ENCODE measurements around the gene MZT1.

Gene MZT1

GRCh38 chr13:72716776-72717175, 10.7 kb downstream of the MZT1 start:
- Histone ChIP-seq H3K9me3 (ENCODE audit: control insufficient read depth, insufficient read depth, low read length) (peaks cover 5% of the 10 kb centered on the region; the same call in 1 of the 2 replicates), H3K4me3 (ENCODE audit: low read length) (no peak overlapping the region), H3K4me1 (ENCODE audit: control insufficient read depth, low read length) (no peaks in the 10 kb centered on the region), H3K27me3 (ENCODE audit: control insufficient read depth, low read length) (no peaks in the 10 kb centered on the region), H3K4me2 (ENCODE audit: low read length) (no peak overlapping the region), H4K20me1 (ENCODE audit: control insufficient read depth, insufficient read depth, low read depth, low read length) (no peaks in the 10 kb centered on the region), H3F3A (ENCODE audit: control insufficient read depth, insufficient read depth) (peaks cover 2% of the 10 kb centered on the region; the same call in 1 of the 2 replicates), H3K36me3 (ENCODE audit: control insufficient read depth, low read length) (peaks cover 96% of the 10 kb centered on the region), H3K27ac (ENCODE audit: low read depth, low read length) (no peak overlapping the region), H3K9me2 (replicated peaks; ENCODE audit: control insufficient read depth, low read length) (no peaks in the 10 kb centered on the region), H3K79me2 (ENCODE audit: control insufficient read depth, low read length) (peaks cover 96% of the 10 kb centered on the region)
- TF ChIP-seq EZH2phosphoT487 (IDR thresholded peaks at IDR 0.05; ENCODE audit: borderline replicate concordance, low read length): no peak
- TF ChIP-seq, protein P1, sequence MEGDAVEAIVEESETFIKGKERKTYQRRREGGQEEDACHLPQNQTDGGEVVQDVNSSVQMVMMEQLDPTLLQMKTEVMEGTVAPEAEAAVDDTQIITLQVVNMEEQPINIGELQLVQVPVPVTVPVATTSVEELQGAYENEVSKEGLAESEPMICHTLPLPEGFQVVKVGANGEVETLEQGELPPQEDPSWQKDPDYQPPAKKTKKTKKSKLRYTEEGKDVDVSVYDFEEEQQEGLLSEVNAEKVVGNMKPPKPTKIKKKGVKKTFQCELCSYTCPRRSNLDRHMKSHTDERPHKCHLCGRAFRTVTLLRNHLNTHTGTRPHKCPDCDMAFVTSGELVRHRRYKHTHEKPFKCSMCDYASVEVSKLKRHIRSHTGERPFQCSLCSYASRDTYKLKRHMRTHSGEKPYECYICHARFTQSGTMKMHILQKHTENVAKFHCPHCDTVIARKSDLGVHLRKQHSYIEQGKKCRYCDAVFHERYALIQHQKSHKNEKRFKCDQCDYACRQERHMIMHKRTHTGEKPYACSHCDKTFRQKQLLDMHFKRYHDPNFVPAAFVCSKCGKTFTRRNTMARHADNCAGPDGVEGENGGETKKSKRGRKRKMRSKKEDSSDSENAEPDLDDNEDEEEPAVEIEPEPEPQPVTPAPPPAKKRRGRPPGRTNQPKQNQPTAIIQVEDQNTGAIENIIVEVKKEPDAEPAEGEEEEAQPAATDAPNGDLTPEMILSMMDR (IDR thresholded peaks at IDR 0.05; ENCODE audit: low read depth, low read length, poor library complexity, severe bottlenecking): no peak

GRCh38 chr13:72700509-72700908, 26.9 kb downstream of the MZT1 start:
- Histone ChIP-seq H3K9me2 (replicated peaks; ENCODE audit: control insufficient read depth, low read length) (no peaks in the 10 kb centered on the region), H3K79me2 (ENCODE audit: control insufficient read depth, low read length) (no peaks in the 10 kb centered on the region), H3K27ac (ENCODE audit: low read depth, low read length) (no peak overlapping the region), H3K4me2 (ENCODE audit: low read length) (no peak overlapping the region), H3K4me1 (ENCODE audit: control insufficient read depth, low read length) (no peaks in the 10 kb centered on the region), H3K9me3 (ENCODE audit: control insufficient read depth, insufficient read depth, low read length) (no peaks in the 10 kb centered on the region), H4K20me1 (ENCODE audit: control insufficient read depth, insufficient read depth, low read depth, low read length) (no peaks in the 10 kb centered on the region), H3F3A (ENCODE audit: control insufficient read depth, insufficient read depth) (no peaks in the 10 kb centered on the region), H3K36me3 (ENCODE audit: control insufficient read depth, low read length) (no peaks in the 10 kb centered on the region), H3K4me3 (ENCODE audit: low read length) (no peak overlapping the region), H3K27me3 (ENCODE audit: control insufficient read depth, low read length) (peaks cover 5% of the 10 kb centered on the region; the same call in 1 of the 2 replicates)
- TF ChIP-seq, protein P1 (IDR thresholded peaks at IDR 0.05; ENCODE audit: low read depth, low read length, poor library complexity, severe bottlenecking): no peak
- no peak for TF ChIP-seq EZH2phosphoT487 (IDR thresholded peaks at IDR 0.05; ENCODE audit: borderline replicate concordance, low read length)

DNA sequence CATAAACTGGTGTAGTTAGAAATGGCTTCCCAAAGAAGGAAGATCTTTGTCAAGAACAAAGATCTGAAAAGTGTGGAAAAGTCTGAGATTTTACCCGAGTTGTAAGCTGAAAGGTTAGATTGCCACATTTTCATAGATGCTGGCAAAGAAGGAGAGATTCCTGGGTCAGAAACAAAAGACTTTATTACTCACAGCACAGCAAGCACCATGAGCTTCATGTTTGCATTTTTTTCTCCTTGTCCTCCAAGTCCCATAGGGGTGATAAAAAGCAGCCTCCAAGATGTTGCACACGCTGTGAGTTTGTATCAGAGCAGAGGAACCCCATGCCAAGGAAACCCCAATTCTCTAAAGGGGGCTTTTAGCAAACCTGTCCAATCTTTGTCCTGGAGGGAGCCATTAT, 29.3 kb downstream of the MZT1 start:
- no peaks in the 10 kb centered on the region for H4K20me1 ChIP-seq (ENCODE audit: control insufficient read depth, insufficient read depth, low read depth, low read length)
- H3K9me2 ChIP-seq (replicated peaks; ENCODE audit: control insufficient read depth, low read length): no peaks in the 10 kb centered on the region
- H3K27me3 ChIP-seq (ENCODE audit: control insufficient read depth, low read length): peaks cover 6% of the 10 kb centered on the region; the same call in 1 of the 2 replicates
- no peaks in the 10 kb centered on the region for H3K36me3 ChIP-seq (ENCODE audit: control insufficient read depth, low read length)
- H3K4me2 ChIP-seq (ENCODE audit: low read length): no peak overlapping the region
- TF ChIP-seq, protein P1 (IDR thresholded peaks at IDR 0.05; ENCODE audit: low read depth, low read length, poor library complexity, severe bottlenecking): no peak
- TF ChIP-seq EZH2phosphoT487 (IDR thresholded peaks at IDR 0.05; ENCODE audit: borderline replicate concordance, low read length): no peak
- no peaks in the 10 kb centered on the region for H3F3A ChIP-seq (ENCODE audit: control insufficient read depth, insufficient read depth)
- H3K79me2 ChIP-seq (ENCODE audit: control insufficient read depth, low read length): no peaks in the 10 kb centered on the region
- H3K4me3 ChIP-seq (ENCODE audit: low read length): no peak overlapping the region
- no peak overlapping the region for H3K27ac ChIP-seq (ENCODE audit: low read depth, low read length)
- no peaks in the 10 kb centered on the region for H3K9me3 ChIP-seq (ENCODE audit: control insufficient read depth, insufficient read depth, low read length)
- H3K4me1 ChIP-seq (ENCODE audit: control insufficient read depth, low read length): no peaks in the 10 kb centered on the region

Data from DOHH2 (cell line).